Midbrain (tissue), 1 donor: Measurements from ENCODE around the gene RAB36.

Source experiments
- DNase-seq: peaks from one replicate; lab custom pipeline; 2025; lab: John Stamatoyannopoulos, UW

Gene RAB36

GRCh38 chr22:23108249-23109078, 36.8 kb upstream of the RAB36 start:
- DNase-seq = no peak

GRCh38 chr22:23109079-23109347, 36.3 kb upstream of the RAB36 start:
- DNase-seq = no peak

- no peak for DNase-seq
These were observed 35.8 kb upstream of the RAB36 start for GRCh38 chr22:23109441-23109978.

GRCh38 chr22:23110190-23110921, 34.9 kb upstream of the RAB36 start:
- peak; percentile 14 for DNase-seq

GRCh38 chr22:23110922-23111527, 34.3 kb upstream of the RAB36 start:
- DNase-seq = no peak

GRCh38 chr22:23112472-23113012, 32.7 kb upstream of the RAB36 start:
- DNase-seq = no peak

GRCh38 chr22:23113067-23113846, 32.0 kb upstream of the RAB36 start:
- peak; percentile 78 for DNase-seq

GRCh38 chr22:23113847-23114720, 31.2 kb upstream of the RAB36 start:
- DNase-seq = peak; percentile 87

- DNase-seq = no peak
These were observed 30.6 kb upstream of the RAB36 start for GRCh38 chr22:23114721-23115020.

GRCh38 chr22:23115369-23115768, 29.9 kb upstream of the RAB36 start:
- no peak for DNase-seq

GRCh38 chr22:23115825-23116494, 29.3 kb upstream of the RAB36 start:
- DNase-seq = no peak

- DNase-seq = no peak
These were observed 28.6 kb upstream of the RAB36 start for GRCh38 chr22:23116506-23117263.

GRCh38 chr22:23117275-23117674, 28.0 kb upstream of the RAB36 start:
- no peak for DNase-seq

- no peak for DNase-seq
These were observed 27.2 kb upstream of the RAB36 start for GRCh38 chr22:23117891-23118646.

- DNase-seq = no peak
These were observed 26.4 kb upstream of the RAB36 start for GRCh38 chr22:23118647-23119493.

- no peak for DNase-seq
These were observed 25.5 kb upstream of the RAB36 start for GRCh38 chr22:23119494-23120414.

- no peak for DNase-seq
These were observed 24.8 kb upstream of the RAB36 start for GRCh38 chr22:23120415-23120899.
